ENCODE results near the gene SWAP70.

GRCh38 chr11:9645881-9646280 is 18.0 kb upstream of the SWAP70 start:
- TF ChIP-seq CTCF (IDR thresholded peaks at IDR 0.05; ENCODE audit: insufficient read depth, low read length, poor library complexity, severe bottlenecking): no peak
- TF ChIP-seq EZH2phosphoT487 (conservative IDR thresholded peaks at IDR 0.05; ENCODE audit: low read length): no peak
